HL-60 (cell line): ENCODE data around the gene CYSTM1.

Experiments used
- POLR2AphosphoS5 ChIP-seq: IDR thresholded peaks from 2 replicates; pipeline ENCODE4 v1.6.1; 2012; ENCODE audit warnings: low read depth
- TF ChIP-seq, protein P1 (sequence below): IDR thresholded peaks from one replicate; pipeline ENCODE4 v1.5.1; 2011; ENCODE audit warnings: low read length, control low read depth, inconsistent platforms; ENCODE audit not compliant: insufficient read depth

DNA sequence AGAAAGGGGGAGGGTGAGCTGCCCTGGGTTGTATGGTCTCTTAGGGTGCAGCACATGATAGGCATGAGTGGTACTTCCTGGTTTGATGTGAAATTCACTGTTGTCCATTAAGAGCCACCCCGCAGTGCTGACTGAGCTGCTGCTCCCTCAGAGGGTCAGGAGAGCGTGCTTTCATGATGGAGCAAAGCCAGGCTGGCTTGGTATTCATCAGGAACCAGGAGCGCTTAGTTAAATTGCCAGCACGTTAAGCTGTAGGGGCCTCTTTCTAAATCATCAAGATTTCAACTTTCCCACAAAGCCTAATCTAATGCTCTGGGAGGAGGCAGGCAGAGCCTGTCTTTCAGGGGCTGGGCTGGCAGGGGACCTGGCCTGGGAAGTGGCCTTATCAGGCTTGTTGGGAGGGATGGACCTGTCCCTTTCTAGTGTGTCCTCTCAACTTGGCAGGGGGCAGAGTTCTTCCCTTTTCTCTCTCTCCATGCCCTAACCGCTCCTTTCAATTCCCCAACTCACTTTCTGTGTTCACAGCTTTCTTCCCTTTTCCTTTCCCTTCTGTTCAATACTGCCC is 7.9 kb downstream of the CYSTM1 start:
- TF ChIP-seq, protein P1, sequence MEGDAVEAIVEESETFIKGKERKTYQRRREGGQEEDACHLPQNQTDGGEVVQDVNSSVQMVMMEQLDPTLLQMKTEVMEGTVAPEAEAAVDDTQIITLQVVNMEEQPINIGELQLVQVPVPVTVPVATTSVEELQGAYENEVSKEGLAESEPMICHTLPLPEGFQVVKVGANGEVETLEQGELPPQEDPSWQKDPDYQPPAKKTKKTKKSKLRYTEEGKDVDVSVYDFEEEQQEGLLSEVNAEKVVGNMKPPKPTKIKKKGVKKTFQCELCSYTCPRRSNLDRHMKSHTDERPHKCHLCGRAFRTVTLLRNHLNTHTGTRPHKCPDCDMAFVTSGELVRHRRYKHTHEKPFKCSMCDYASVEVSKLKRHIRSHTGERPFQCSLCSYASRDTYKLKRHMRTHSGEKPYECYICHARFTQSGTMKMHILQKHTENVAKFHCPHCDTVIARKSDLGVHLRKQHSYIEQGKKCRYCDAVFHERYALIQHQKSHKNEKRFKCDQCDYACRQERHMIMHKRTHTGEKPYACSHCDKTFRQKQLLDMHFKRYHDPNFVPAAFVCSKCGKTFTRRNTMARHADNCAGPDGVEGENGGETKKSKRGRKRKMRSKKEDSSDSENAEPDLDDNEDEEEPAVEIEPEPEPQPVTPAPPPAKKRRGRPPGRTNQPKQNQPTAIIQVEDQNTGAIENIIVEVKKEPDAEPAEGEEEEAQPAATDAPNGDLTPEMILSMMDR: no peak
- no peak for TF ChIP-seq POLR2AphosphoS5
